ENCODE measurements around the gene CTIF. TPM values are rescaled to one million over a fixed set of nuclear protein-coding genes. Genes with fewer than 3 reads are reported as not detected.

CTIF gene
- total RNA-seq, 1 experiment from 2014 or later = 5.8 TPM

- no peak overlapping the region for H3K4me2 ChIP-seq (ENCODE audit: low read length)
- no peaks in the 10 kb centered on the region for H3K36me3 ChIP-seq (ENCODE audit: low read depth, low read length)
- H3K27ac ChIP-seq (ENCODE audit: low read length) = no peak overlapping the region
- intact Hi-C loops (cut with micrococcal nuclease) = no loop called here
- no peak overlapping the region for H3K9ac ChIP-seq (ENCODE audit: low read length)
- no peaks in the 10 kb centered on the region for H4K20me1 ChIP-seq (ENCODE audit: low read length)
- TF ChIP-seq CTCF (conservative IDR thresholded peaks at IDR 0.05; ENCODE audit: low read depth, low read length) (no peak), EZH2phosphoT487 (IDR thresholded peaks at IDR 0.05; ENCODE audit: borderline replicate concordance, low read length) (no peak), EZH2 (IDR thresholded peaks at IDR 0.05; ENCODE audit: low read length, unreplicated experiment) (no peak)
- ATAC-seq (no peak), DNase-seq (no peak)
- no peak overlapping the region for H2AFZ ChIP-seq (ENCODE audit: low read length)
- no TSS peak for BruUV-seq (replicated peaks)
- no peak overlapping the region for H3K4me3 ChIP-seq (ENCODE audit: low read length)
- POLR2A ChIA-PET (ENCODE audit: unreplicated experiment) = no interaction called here
- CTCF ChIA-PET = no interaction called here
- H3K9me2 ChIP-seq (replicated peaks; ENCODE audit: low read length) = no peaks in the 10 kb centered on the region
- no peaks in the 10 kb centered on the region for H3K27me3 ChIP-seq (ENCODE audit: low read length)
- H3F3A ChIP-seq (ENCODE audit: low read length, unreplicated experiment) = no peaks in the 10 kb centered on the region
- H3K9me3 ChIP-seq (ENCODE audit: low read length) = no peaks in the 10 kb centered on the region
- H3K4me1 ChIP-seq (ENCODE audit: insufficient read depth, low read length) = no peaks in the 10 kb centered on the region
- H3K79me2 ChIP-seq (ENCODE audit: low read length) = no peaks in the 10 kb centered on the region
Observed at GRCh38 chr18:48862678-48863270, 323.9 kb downstream of the CTIF start.

- ATAC-seq = no peak
- H3K27me3 ChIP-seq (ENCODE audit: low read length) = no peaks in the 10 kb centered on the region
Observed at GRCh38 chr18:48863432-48864065, 324.7 kb downstream of the CTIF start.

More at GRCh38 chr18:48863432-48864065, 324.7 kb downstream of the CTIF start:
- H3K9ac ChIP-seq (ENCODE audit: low read length) = no peak overlapping the region
- no peaks in the 10 kb centered on the region for H3K36me3 ChIP-seq (ENCODE audit: low read depth, low read length)
- H2AFZ ChIP-seq (ENCODE audit: low read length) = no peak overlapping the region
- intact Hi-C loops (cut with micrococcal nuclease) = no loop called here
- no peak overlapping the region for H3K4me3 ChIP-seq (ENCODE audit: low read length)
- BruUV-seq (replicated peaks) = no TSS peak
- POLR2A ChIA-PET (ENCODE audit: unreplicated experiment) = no interaction called here
- no peaks in the 10 kb centered on the region for H3K79me2 ChIP-seq (ENCODE audit: low read length)
- DNase-seq = no peak
- H3F3A ChIP-seq (ENCODE audit: low read length, unreplicated experiment) = no peaks in the 10 kb centered on the region
- TF ChIP-seq CTCF (conservative IDR thresholded peaks at IDR 0.05; ENCODE audit: low read depth, low read length) (no peak), EZH2phosphoT487 (IDR thresholded peaks at IDR 0.05; ENCODE audit: borderline replicate concordance, low read length) (no peak), EZH2 (IDR thresholded peaks at IDR 0.05; ENCODE audit: low read length, unreplicated experiment) (no peak)
- H3K9me2 ChIP-seq (replicated peaks; ENCODE audit: low read length) = no peaks in the 10 kb centered on the region
- H3K4me1 ChIP-seq (ENCODE audit: insufficient read depth, low read length) = no peaks in the 10 kb centered on the region
- no peaks in the 10 kb centered on the region for H4K20me1 ChIP-seq (ENCODE audit: low read length)
- no peaks in the 10 kb centered on the region for H3K9me3 ChIP-seq (ENCODE audit: low read length)
- H3K27ac ChIP-seq (ENCODE audit: low read length) = no peak overlapping the region
- CTCF ChIA-PET = no interaction called here
- no peak overlapping the region for H3K4me2 ChIP-seq (ENCODE audit: low read length)
